T-helper 22 cell (primary cell): Measurements from ENCODE around the gene SUN2.

ENCODE experiments used
- DNase-seq: peaks from one replicate; pipeline ENCODE4 v3.0.0-alpha.2; 2020; ENCODE audit warnings: low read depth

The SUN2 gene

DNA sequence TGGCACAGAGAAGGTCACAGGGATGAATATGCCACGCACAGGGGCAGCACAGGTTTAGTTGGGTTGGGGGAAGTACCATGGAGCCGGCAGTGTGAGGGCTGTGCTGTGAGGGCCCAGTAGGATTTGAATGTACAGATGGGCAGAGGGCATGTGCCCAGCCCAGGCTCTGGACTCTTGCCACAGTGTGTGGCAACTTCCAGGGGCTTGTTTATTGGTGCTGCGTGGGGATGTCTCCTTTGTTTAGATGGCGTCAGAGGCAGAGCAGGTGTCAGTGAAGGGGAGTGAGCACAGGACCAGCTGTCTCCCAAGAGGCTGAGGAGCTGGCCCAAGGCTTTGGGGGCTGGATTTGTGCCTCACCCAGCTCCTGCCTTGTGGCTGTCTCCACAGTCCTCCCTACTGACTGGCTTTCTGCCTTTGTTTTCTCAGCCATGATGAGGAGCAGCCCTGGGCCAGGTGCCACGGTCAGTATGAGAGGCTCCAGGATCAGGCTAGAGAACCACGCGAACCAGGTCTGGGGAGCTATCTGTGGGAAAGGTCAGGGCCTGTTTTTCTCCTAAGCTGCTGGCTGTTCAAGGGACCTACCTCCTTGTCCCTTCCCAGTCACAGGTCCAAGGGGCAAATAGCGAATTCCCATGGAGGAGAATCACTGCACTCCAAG is 21.9 kb downstream of the SUN2 start:
- DNase-seq = no peak

DNA sequence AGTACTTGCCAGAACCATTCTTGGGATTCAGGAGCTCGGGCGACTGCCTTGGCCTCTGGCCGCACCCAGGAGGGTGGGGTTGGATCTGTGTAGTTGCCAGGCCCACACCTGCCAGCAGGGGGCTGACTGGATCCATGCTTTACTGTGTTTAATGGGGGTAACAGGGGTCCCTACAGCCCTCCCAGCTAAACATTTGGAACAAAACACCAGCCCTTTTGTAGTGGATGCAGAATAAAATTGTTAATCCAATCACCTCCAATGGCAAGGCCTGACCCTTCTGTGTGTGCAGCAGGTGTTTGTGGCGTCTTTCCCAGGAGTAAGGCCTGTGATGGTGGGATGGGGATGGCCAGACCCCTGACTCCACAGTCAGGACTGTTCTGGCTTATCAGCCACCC is 22.5 kb downstream of the SUN2 start:
- no peak for DNase-seq

DNA sequence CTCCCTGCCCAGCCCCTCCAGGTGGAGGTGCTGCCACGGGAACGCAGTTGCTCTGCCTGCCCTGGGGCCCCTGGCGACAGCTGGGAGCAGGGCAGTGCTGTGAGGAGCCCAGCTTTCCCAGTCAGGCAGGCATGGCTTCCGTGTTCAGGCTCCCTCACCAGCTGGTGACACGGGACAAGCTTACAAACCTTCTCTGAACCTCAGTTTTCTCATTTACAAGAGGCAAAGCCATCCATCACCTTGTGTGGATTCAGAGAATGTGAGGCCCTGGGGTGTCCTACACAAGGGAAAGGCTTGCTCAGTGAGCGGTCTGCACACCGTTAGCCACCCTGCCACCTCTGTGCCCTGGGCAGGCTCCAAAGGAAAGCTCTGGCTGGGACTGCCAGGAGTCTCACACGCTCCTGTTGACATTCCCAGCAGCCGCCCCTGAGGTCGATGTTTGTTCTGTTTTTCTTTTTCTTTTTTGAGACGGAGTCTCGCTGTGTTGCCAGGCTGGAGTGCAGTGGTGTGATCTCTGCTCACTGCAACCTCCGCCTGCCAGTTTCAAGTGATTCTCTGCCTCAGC is 23.5 kb downstream of the SUN2 start:
- DNase-seq = no peak

DNA sequence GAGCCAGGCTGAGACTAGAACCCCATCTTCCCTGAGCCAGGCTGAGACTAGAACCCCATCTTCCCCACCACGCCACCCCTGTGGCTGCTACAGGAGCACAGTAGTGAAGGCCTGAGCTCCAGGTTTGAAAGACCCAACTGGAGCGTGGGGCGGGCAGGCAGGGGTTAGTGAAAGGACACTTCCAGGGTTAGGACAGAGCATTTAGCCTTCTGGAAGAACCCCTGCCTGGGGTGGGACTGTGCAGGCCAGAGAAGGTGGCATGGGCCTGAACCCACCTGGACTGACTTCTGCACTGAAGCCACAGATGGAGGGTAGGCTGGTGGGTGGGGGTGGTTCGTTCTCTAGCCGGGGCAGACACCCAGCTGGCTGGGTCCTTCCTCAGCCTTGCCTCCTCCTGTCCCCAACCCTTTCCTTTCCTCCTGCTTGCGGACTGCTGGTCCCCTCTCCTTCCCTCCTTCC is 24.1 kb downstream of the SUN2 start:
- DNase-seq = no peak

DNA sequence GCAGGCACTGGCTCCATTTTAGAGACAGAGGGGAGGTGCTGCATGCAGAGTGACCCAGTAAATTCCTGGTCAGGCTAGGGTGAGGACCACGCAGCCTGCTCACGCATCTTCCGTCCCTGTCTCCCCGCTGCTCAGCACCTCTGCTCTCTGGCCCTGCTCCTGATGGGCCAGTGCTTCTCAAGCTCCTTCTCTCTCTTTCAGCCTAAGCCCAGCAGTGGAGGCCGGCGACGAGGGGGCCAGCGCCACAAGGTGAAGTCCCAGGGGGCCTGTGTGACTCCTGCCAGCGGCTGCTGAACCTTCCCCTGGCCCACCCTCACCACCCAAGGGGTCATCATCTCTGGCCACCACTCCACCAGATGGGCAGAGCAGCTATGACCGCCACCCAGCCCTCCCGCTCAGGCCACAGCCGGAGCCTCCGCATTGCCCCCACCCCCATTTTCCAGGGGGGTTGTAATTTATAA is 25.4 kb downstream of the SUN2 start:
- no peak for DNase-seq

DNA sequence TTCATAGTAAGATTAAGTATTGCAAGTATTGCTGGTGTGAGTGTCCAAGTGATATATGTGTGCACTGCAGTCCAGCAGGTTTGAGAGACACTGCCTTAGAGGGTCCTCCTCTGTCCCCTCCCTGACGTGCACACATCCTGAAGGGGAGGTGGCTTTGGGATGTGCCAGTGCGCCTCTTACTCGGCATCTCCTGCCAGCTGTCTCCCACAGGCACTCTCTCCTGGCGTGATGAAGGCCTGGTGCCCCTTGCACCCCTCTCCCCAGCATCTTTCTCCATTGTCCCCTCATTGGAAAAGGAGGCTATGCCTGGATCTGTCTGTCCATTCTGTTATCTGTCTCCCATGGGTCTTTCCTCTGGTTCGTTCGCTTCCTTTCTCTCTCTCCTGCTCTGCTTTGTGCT is 25.9 kb downstream of the SUN2 start:
- DNase-seq = no peak

DNA sequence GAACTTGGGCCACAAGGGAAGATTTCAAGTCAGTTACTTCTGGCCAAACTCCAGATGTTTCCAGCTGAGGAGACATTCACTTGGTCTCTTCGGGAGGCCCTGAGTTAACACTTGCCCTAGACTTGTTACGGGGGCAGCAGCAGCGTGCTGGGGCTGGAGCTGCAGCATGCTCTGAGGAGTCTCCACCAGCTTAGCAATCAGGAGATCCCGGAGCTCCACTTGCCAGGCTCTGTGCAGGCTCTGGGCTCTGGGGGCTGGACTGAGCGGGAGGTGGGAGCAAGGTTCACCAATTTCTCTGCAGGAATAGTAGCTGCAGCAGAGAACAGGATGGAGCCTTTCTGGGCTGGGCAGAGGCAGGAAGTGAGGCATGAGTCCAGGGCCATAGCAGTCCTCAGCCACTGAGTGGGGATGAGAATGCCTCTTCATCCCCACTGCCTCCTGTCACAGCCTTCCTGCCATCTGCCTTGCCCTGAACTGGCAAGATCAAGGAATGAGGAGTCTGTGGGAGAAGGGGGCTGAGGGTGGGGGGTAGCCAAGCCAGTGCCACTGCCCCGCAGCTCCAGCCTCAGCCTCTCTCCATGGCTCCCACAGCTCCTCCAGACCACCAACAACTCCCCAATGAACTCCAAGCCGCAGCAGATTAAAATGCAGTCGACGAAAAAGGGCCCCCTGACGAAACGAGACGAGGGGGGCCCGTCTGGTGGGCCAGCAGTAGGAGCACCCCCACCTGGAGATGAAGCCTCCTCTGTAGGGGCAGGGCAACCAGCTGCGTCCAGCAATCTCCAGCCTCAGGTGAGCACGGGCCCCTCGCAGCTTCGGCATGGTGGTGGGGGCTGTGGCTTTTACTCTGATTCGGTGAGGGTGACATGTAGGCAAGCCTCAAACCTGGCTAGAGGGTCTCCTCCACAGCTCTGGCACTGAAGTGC is 26.7 kb downstream of the SUN2 start:
- no peak for DNase-seq

DNA sequence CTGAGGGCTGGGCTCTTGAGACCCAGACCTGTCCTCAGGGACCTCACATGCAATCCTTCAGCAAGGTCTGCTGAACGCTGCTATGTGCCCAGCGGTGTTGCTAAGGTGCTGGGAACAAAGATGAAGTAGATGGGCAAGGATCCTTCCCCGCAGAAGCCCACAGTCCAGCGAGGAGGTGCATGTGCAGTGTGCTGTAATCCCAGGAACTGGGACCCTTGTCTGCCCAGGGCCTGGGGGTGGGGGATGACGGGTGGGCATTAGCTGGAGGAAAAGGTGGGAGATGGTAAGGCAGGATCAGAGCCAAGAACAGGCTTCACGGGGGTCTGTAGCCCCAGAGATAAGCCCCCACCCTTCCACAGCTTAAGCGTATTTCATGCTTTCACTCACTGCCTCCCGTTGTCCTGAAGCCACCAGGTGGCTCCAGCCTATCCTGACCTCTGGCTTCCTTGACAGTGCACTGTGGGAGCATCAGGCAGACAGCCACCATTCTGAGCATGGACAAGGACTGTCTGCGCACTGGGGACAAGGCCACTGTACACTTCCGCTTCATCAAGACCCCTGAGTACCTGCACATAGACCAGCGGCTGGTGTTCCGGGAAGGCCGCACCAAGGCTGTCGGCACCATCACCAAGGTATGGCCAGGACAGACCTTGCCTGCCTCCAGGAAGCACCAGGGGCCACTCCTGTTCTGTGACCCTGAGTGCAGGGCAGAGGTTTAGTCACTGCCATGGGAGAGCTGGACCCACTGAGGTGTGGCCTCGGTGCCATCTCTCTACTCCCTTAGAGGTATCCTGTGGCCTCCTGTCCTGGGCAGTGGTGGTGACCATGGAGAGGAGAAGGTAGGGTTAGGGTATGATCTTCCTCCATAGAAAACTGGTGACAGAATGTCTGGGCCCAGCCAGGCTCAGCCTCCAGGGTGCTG is 28.0 kb downstream of the SUN2 start:
- no peak for DNase-seq

DNA sequence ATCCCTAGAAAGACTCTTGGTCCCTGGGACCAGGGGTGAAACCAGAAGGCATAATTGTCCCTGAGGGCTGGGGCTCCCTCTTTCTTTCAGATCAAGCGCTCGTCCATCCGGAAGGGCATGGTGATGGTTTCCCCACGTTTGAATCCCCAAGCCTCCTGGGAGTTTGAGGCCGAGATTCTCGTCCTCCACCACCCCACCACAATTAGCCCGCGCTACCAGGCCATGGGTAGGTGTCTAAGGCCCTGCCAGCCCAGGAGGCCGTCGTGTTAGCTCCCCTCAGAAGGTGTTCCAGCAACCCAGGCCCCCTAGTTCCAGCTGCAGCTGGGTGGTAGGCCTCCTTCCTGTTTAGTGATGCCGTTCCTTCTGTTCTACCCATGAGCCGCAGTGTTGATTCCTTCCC is 28.7 kb downstream of the SUN2 start:
- DNase-seq = no peak

DNA sequence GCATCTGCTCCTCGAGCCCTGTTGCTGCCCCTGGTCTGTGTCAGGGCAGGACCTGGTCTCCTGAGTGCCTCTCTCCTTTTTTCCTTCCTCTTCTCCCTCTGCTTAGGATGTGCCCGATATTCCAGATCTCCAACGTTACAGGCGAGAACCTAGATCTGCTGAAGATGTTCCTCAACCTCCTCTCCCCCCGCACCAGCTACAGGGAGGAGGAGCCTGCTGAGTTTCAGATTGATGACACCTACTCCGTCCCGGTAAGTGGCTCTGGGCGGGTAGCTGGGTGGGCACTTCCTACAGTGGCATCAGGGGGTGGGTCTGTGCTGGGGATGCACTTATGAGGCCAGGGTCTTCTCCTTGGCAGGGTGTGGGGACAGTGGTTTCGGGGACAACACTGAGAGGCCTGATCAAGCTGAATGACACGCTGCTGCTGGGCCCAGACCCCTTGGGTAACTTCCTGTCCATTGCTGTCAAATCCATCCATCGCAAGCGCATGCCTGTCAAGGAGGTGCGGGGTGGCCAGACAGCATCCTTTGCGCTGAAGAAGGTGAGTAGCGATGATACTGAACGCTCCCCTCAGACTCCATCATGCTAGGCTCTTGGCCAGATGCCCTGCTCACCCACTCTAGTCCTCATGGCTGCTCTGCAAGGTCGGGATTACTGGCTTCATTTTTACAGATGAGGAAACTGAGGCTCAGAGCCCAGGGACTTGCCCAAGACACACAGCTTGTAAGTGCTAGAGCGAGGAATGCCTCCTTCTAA is 29.7 kb downstream of the SUN2 start:
- DNase-seq = no peak

DNA sequence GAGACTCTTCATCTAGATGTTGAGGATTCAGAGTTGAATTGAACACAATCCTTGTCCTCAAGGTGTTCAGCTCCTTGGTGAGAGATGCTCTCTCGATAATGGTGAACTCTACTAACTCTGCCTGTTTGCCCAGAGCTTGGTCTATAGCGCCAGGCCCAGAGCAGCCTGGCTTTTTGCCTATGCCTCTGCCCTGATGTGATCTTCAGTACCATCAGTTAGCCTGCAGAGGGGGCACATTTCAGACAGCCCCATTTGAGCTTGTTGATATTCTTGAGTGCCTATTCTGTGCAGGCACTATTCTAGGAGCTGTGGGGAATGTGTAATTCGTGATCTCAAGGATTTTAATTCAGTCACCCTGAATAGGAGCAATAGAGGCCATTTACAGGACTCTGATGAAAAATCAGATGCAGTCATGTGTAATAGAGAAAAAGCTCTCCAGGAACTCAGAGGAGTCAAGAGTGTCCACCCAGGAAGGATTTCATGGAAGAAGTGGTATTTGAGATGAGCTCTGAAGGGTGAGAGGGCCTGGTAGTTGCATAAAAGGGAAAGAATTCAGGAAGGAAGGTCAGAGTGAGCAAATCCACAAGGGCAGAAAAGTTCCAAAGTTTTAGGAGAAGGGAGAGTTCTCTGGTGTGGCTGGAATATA is 30.7 kb downstream of the SUN2 start:
- no peak for DNase-seq

DNA sequence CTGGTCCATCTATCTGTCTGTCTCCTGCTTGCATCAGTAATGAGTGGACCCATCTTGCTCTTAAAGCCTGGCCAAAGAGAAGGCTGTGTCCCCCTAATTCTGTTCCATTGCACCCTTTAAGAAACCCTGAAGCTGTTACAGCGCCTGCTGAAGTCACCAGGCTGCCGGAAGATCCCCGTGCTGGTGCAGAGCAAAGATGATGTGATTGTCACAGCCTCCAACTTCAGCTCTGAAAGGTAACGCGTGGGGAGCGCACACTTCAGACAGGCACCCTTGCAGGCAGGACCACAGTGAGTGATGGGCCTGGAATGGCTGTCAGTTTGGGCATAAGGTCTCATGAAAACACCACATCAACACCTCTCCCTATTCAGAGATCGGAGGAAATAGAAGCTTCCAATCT is 31.6 kb downstream of the SUN2 start:
- DNase-seq = no peak

DNA sequence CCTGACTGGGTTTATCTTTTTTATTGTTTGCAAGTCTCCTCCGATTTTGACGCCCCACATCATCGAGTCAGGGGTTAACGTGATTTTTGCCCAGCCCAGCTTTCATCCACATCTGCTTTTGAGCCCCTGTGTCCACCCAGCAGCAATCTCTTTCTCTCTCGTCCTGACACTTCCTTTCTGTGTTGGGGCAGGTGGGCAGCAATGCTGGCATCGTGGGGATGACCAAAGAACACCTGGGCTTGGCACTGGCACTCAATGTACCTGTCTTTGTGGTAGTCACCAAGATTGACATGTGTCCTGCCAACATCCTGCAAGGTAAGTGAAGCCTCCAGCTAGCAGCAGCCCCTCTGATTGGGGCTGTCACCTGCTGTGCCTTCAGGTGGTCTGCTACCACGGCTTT is 34.2 kb downstream of the SUN2 start:
- DNase-seq = no peak

DNA sequence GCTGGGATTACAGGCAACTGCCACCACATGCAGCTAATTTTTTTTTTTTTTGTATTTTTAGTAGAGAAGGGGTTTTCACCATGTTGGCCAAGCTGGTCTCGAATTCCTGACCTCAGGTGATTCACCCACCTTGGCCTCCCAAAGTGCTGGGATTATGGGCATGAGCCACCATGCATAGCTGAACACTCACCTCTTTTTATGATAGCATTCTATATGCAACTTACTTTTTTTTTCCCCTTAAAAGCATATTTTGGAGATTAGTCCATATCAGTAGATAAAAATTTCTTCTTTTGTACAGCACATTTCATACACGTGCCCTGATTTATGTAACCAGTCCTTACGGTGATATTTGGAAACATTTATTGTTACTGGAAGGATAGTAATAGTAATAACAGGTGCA is 35.4 kb downstream of the SUN2 start:
- no peak for DNase-seq

DNA sequence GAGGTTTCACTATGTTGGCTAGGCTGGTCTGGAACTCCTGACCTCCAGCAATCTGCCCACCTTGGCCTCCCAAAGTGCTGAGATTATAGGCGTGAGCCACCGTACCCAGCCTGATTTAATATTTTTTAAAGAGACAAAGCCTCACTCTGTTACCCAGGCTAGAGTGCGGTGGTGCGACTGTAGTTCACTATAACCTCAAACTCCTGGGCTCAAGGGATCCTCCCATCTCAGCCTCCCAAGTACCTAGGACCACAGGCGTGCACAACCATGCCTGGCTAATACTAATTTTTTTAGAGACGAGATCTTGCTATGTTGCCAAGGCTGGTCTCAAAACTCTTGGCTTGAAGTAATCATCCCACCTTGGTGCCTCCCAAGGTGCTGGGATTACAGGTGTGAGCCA is 36.6 kb downstream of the SUN2 start:
- DNase-seq = no peak

DNA sequence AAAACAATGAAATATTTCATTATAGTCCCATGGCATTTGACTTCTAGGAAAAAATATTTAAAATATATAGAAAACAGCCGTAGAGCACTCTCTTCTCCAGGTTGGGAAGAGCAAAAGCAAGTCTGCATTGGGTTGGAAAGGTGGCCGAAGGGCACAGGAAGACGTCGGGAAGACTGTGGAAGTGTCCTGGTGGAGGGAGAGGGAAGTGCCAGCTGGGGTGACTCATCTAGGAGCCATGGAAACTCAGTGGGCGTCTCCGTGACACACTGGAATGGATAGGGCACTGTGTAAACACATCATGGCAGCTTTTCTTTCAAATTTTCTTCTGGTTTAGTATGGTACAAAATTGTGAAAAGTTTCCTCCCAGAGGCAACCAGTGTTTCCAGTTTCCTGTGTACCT is 37.4 kb downstream of the SUN2 start:
- DNase-seq = no peak

DNA sequence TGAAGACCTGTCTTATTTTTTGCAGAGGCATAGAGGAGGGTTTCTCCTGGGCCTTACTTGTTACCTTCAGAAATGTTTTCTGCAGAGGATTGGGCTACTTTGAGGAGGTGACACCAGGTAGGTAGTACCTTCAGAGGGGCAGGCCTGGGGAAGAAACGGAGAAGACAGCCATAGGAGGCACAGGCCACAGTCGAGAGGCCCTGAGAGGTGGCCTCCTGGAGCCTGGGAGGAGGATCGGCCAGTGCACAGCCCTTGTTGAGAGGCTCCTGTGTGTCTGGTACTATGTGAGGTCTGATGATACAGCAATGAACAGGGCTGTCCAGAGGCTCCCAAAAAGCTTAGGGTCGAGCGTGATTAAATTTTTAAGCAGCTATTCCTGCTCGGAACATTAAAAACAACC is 38.6 kb downstream of the SUN2 start:
- no peak for DNase-seq

DNA sequence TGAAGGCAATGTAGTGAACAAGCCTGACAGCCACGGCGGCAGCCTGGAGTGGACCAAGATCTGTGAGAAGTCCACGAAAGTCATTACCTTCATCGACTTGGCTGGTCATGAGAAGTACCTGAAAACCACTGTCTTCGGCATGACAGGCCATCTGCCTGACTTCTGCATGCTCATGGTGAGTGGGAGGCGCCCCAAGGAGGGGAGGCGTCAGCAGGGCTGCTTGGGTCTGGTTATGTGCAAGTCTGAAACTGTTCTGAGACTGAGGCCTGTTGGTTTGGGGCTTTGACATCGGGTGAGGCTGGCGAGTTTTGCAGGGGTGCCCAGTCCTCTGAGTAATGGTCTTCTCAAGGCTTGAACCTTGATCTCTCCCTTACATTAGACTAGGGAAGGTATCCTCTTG is 39.0 kb downstream of the SUN2 start:
- DNase-seq = no peak

DNA sequence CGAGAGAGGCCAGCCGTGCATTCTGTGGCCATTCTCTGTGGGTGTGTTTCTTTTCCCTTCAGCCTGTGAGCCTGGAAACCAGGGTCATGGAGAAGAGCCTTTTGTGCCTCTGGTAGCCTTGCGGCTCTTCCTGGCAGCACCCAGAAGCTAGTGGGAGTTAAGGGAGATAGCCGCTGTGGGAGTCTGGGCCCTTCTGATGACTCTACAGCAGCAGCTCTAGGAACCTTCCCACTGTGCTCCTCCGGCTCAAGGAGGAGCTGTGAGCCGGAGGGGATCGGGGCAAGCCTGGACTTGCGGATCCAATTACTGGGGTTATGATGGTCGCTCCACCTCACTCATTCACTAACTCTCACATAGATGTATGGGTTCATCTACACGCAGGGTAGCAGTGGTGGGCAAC is 39.5 kb downstream of the SUN2 start:
- no peak for DNase-seq

DNA sequence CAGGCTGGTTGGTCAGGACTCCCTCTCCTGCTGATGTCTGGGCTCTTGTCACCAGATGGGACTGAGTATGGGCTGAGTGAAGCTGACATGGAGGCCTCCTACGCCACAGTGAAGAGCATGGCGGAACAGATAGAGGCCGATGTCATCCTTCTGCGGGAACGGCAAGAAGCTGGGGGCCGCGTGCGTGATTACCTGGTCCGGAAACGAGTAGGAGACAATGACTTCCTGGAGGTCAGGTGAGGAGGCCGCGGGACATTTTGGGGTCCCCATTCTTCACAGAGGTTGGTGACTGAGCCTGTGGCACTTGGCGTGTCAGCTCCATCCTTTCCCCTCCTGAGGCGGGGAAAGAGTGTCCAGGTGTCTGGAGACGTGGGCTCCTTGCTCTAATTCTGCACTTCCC is 39.9 kb downstream of the SUN2 start:
- DNase-seq = no peak
